ENCODE data around the gene KIF26B. TPM values are rescaled to one million over a fixed set of nuclear protein-coding genes. Genes with fewer than 3 reads are reported as not detected.

The KIF26B gene
- total RNA-seq, 4 donors from 2014 or later = 0.90 to 2.0 (median 1.5) TPM

DNA sequence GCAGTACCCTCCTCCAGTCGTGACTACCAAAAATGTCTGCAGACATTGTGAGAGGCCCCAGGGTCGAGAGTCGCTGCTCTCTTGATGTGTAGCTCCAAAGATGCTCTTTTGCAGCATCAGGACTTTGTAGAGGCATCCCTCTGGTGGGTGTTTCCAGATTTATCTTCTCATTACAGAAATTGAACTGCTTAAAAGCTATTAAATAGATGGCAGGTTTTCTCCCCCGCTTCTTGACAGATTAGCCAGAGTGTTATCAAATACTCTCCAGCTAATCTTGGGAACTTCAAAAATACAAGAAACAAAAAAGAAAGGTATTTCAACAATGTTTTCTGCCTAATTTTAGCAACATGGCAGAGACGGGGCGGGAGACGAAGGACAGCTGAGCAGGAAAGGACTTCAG lies 265.2 kb downstream of the KIF26B start:
- Histone ChIP-seq H3K27ac (no peak overlapping the region), H3K27me3 (no peaks in the 10 kb centered on the region), H3K36me3 (no peaks in the 10 kb centered on the region), H3K4me1 (peaks cover 0 to 9% (median 0%) of the 10 kb centered on the region in 4 donors), H3K9me3 (no peaks in the 10 kb centered on the region), H3K4me3 (no peak overlapping the region)
- DNase-seq (ENCODE audit: low spot score in 2 of 2) = no peak
- TF ChIP-seq, protein P1, sequence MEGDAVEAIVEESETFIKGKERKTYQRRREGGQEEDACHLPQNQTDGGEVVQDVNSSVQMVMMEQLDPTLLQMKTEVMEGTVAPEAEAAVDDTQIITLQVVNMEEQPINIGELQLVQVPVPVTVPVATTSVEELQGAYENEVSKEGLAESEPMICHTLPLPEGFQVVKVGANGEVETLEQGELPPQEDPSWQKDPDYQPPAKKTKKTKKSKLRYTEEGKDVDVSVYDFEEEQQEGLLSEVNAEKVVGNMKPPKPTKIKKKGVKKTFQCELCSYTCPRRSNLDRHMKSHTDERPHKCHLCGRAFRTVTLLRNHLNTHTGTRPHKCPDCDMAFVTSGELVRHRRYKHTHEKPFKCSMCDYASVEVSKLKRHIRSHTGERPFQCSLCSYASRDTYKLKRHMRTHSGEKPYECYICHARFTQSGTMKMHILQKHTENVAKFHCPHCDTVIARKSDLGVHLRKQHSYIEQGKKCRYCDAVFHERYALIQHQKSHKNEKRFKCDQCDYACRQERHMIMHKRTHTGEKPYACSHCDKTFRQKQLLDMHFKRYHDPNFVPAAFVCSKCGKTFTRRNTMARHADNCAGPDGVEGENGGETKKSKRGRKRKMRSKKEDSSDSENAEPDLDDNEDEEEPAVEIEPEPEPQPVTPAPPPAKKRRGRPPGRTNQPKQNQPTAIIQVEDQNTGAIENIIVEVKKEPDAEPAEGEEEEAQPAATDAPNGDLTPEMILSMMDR (IDR thresholded peaks at IDR 0.05) = no peak
- TF ChIP-seq POLR2A (IDR thresholded peaks at IDR 0.05) (no peak), EP300 (IDR thresholded peaks at IDR 0.05) (no peak)
- WGBS, 2 donors = 80 to 82% methylated on average over 7 of the region's 7 CpGs

GRCh38 chr1:245420926-245421325 lies 266.1 kb downstream of the KIF26B start:
- Histone ChIP-seq H3K27me3 (no peaks in the 10 kb centered on the region), H3K36me3 (no peaks in the 10 kb centered on the region), H3K4me3 (no peak overlapping the region), H3K4me1 (peaks cover 0 to 9% (median 0%) of the 10 kb centered on the region in 4 donors), H3K27ac (no peak overlapping the region), H3K9me3 (no peaks in the 10 kb centered on the region)
- TF ChIP-seq, protein P1 (IDR thresholded peaks at IDR 0.05) = no peak
- TF ChIP-seq POLR2A (IDR thresholded peaks at IDR 0.05) (no peak), EP300 (IDR thresholded peaks at IDR 0.05) (no peak)
- WGBS, 2 donors = 39 to 43% methylated on average over 2 of the region's 2 CpGs
- no peak for DNase-seq (ENCODE audit: low spot score in 2 of 2)

DNA sequence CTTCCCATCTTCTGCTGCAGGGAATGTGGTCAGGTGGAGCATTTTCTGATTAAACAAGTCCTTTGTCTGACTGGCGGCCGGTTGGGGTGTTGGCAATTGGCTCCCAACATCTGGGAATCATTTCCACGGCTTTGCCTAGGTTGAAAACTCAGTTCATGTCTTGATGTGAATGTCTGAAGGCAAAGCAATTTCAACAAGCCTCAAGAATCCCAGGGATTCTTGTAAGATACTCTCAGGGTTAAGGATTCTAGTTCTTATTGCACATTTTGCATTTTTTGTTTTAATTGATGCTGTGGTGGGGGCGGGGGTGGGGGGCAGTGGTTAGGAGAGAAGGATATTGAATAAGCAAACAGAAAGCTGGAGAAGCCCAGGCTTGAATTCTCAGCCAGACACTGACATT lies 273.9 kb downstream of the KIF26B start:
- no peaks in the 10 kb centered on the region for H3K4me1 ChIP-seq
- no peak for DNase-seq (ENCODE audit: low spot score in 2 of 2)
- no peaks in the 10 kb centered on the region for H3K9me3 ChIP-seq
- H3K4me3 ChIP-seq = no peak overlapping the region
- no peaks in the 10 kb centered on the region for H3K36me3 ChIP-seq
- 34 to 37% methylated on average over 4 of the region's 4 CpGs for WGBS, 2 donors
- no peak overlapping the region for H3K27ac ChIP-seq
- TF ChIP-seq, protein P1 (IDR thresholded peaks at IDR 0.05) = no peak
- TF ChIP-seq EP300 (IDR thresholded peaks at IDR 0.05) (no peak), POLR2A (IDR thresholded peaks at IDR 0.05) (no peak)
- no peaks in the 10 kb centered on the region for H3K27me3 ChIP-seq

DNA sequence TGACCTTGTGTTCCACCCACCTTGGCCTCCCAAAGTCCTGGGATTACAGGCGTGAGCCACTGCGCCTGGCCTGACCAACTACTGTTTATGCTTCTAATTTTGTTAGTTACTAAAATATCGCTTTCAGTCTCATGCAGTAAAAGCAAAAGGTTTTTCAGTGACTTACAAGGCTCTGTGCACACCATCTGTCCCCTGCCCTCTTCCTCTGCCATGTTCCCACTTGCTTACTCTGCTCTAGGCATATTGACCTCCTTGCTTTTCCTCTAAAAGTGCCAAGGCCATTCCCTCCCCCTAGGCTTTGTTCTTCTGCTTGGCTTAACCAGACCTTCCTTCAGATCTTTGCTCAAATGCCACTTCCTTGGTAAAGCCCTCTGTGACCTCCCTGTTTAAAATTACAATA lies 276.9 kb downstream of the KIF26B start:
- no peak overlapping the region for H3K27ac ChIP-seq
- 90 to 92% methylated on average over 3 of the region's 3 CpGs for WGBS, 2 donors
- TF ChIP-seq EP300 (IDR thresholded peaks at IDR 0.05) (no peak), POLR2A (IDR thresholded peaks at IDR 0.05) (no peak)
- TF ChIP-seq, protein P1 (IDR thresholded peaks at IDR 0.05) = no peak
- no peaks in the 10 kb centered on the region for H3K36me3 ChIP-seq
- no peak overlapping the region for H3K4me3 ChIP-seq
- no peak for DNase-seq (ENCODE audit: low spot score in 2 of 2)
- no peaks in the 10 kb centered on the region for H3K27me3 ChIP-seq
- peaks cover 0 to 5% (median 0%) of the 10 kb centered on the region in 4 donors for H3K9me3 ChIP-seq
- no peaks in the 10 kb centered on the region for H3K4me1 ChIP-seq

GRCh38 chr1:245432228-245432875 lies 277.6 kb downstream of the KIF26B start:
- no peak for DNase-seq (ENCODE audit: low spot score in 2 of 2)
- no peak overlapping the region for H3K27ac ChIP-seq
- H3K27me3 ChIP-seq = no peaks in the 10 kb centered on the region
- H3K4me1 ChIP-seq = no peaks in the 10 kb centered on the region
- peaks cover 0 to 5% (median 0%) of the 10 kb centered on the region in 4 donors for H3K9me3 ChIP-seq
- H3K36me3 ChIP-seq = no peaks in the 10 kb centered on the region
- 67 to 71% methylated on average over 9 of the region's 9 CpGs for WGBS, 2 donors
- TF ChIP-seq, protein P1 (IDR thresholded peaks at IDR 0.05) = no peak
- TF ChIP-seq POLR2A (IDR thresholded peaks at IDR 0.05) (no peak), EP300 (IDR thresholded peaks at IDR 0.05) (no peak)
- no peak overlapping the region for H3K4me3 ChIP-seq

All from tibial nerve (tissue), 4 donors.